ENCODE results near the gene FNBP1. TPM values are rescaled to one million over a fixed set of nuclear protein-coding genes. Genes with fewer than 3 reads are reported as not detected.
A peak's percentile ranks its signal among the peaks of the same experiment; 100 is the strongest.
"Not testable (repeated sequence)": the region's sequence is repeated elsewhere in the genome, so short reads cannot be mapped to it uniquely, and the experiment has no call there.

The FNBP1 gene
- total and polyA plus RNA-seq, 10 of the 15 experiments (the other 5 are each of a cell fraction or from before 2014, with no cell fraction given): 64.5 to 353 (median 179) TPM

DNA sequence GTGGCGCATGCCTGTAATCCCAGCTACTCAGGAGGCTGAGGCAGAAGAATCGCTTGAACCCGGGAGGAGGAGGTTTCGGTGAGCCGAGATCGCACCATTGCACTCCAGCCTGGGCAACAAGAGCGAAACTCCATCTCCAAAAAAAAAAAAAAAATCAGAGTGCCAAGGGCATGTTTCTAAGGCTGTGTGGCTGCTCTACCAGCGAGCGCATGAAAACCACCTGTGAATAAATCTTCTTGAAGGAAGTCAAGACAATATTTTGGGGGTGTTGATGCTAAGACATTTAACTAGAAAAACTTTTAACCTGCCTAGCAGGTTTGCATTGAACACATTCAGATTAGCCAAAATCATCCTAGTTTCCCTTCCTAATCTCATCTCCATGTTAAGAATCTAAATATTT is 62.8 kb downstream of the FNBP1 start:
- ChIA-PET POLR2A (interaction anchor here (1.1 kb wide), 1 partner anchor 47 kb away, joined by 7 read pairs; no protein-coding TSS in a partner anchor), CTCF (interaction anchor here (0.6 to 1.6 kb wide), 4 partner anchors 10 to 121 kb away, joined by 3 to 4 read pairs (median 3); no protein-coding TSS in a partner anchor), SMC1A (ENCODE audit: uncharacterized antibody, unreplicated experiment) (interaction anchor here (2.4 kb wide), 1 partner anchor 22 kb away, joined by 7 read pairs; no protein-coding TSS in a partner anchor)
- H3K4me2 ChIP-seq (ENCODE audit: control insufficient read depth, insufficient read depth); H4K20me1 ChIP-seq (ENCODE audit: control insufficient read depth, insufficient read depth); H3K27me3 ChIP-seq (replicated peaks in 1 of 2; ENCODE audit: control insufficient read depth in 2 of 2, insufficient read depth in 2 of 2, low read length in 1 of 2); RAD21 ChIA-PET (ENCODE audit: unreplicated experiment); in situ Hi-C loops (cut with MboI); ATAC-seq; FAIRE-seq; DNase-seq (ENCODE audit: low read depth, low spot score); H2AFZ ChIP-seq (ENCODE audit: control insufficient read depth, low read depth, low read length); intact Hi-C loops (cut with micrococcal nuclease; ENCODE audit: unreplicated experiment); H3K9ac ChIP-seq (ENCODE audit: control insufficient read depth, insufficient read depth, low read length); BruUV-seq (replicated peaks); H3K9me3 ChIP-seq (replicated peaks; ENCODE audit: control insufficient read depth, insufficient read depth, low read length); H3K27ac ChIP-seq (ENCODE audit: control insufficient read depth, insufficient read depth); H3K4me3 ChIP-seq: not testable (repeated sequence)
- 93% methylated on average over 9 of the region's 9 CpGs for WGBS (ENCODE audit: insufficient coverage, insufficient replicate concordance, low lambda C conversion rate, missing lambda C conversion rate)
- peaks cover 13 to 51% of the 10 kb centered on the region in 2 experiments for H3K36me3 ChIP-seq (ENCODE audit: control insufficient read depth in 2 of 2, insufficient read depth in 2 of 2, low read length in 1 of 2)
- peaks cover 10% of the 10 kb centered on the region for H3K4me1 ChIP-seq (ENCODE audit: control insufficient read depth, insufficient read depth, low read length)
- peaks cover 87% of the 10 kb centered on the region for H3K79me2 ChIP-seq (ENCODE audit: control insufficient read depth, insufficient read depth, low read length)

DNA sequence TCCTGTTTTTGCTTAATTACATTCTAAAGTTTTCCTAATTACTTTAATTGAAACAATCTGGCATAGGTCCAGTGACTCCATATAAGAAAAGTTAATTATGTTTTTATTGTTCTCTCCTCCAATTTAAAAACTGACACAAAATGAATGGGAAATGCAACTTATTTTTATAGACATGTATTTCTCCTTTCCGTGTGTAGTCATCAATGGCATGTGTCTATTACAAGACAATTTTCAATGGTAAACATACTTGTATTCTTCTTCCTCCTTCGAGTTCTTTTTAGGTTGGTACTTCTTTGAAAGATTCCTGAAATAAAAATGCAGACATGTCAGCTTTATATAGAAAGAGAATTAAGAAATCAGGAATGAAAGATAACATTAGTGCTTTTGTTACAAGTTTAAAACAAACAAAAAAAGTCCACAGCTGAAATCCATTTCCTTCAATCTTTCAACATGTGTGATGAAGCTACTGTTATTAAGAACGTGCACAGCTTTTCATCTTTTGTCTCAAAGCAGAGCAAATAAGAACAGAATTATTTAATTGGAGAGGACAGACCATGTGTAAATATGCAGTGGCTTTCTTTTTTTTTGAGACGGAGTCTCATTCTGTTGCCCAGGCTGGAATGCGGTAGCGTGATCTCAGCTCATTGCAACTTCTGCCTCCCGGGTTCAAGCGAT is 63.8 kb downstream of the FNBP1 start:
- H3K4me1 ChIP-seq (ENCODE audit: control insufficient read depth, insufficient read depth, low read length): peaks cover 6% of the 10 kb centered on the region
- no peak for ATAC-seq
- intact Hi-C loops (cut with micrococcal nuclease; ENCODE audit: unreplicated experiment) (no loop called here), in situ Hi-C loops (cut with MboI) (no loop called here)
- no peak overlapping the region for H3K4me2 ChIP-seq (ENCODE audit: control insufficient read depth, insufficient read depth)
- ChIA-PET SMC1A (ENCODE audit: uncharacterized antibody, unreplicated experiment) (interaction anchor here (0.6 to 2.4 kb wide), 5 partner anchors 9 to 26 kb away, joined by 3 to 7 read pairs (median 3); no protein-coding TSS in a partner anchor), POLR2A (interaction anchor here (0.6 to 1.1 kb wide), 2 partner anchors 46 to 55 kb away, joined by 3 to 7 read pairs; no protein-coding TSS in a partner anchor), CTCF (interaction anchor here (0.8 to 1.6 kb wide), 2 partner anchors 8 to 17 kb away, joined by 3 to 4 read pairs; no protein-coding TSS in a partner anchor), RAD21 (ENCODE audit: unreplicated experiment) (no interaction called here)
- no peaks in the 10 kb centered on the region for H3K27me3 ChIP-seq (replicated peaks in 1 of 2; ENCODE audit: control insufficient read depth in 2 of 2, insufficient read depth in 2 of 2, low read length in 1 of 2)
- H3K4me3 ChIP-seq: no peak overlapping the region
- 83% methylated on average over 8 of the region's 8 CpGs for WGBS (ENCODE audit: insufficient coverage, insufficient replicate concordance, low lambda C conversion rate, missing lambda C conversion rate)
- H3K79me2 ChIP-seq (ENCODE audit: control insufficient read depth, insufficient read depth, low read length): peaks cover 85% of the 10 kb centered on the region
- H2AFZ ChIP-seq (ENCODE audit: control insufficient read depth, low read depth, low read length): no peak overlapping the region
- peaks cover 10 to 49% of the 10 kb centered on the region in 2 experiments for H3K36me3 ChIP-seq (ENCODE audit: control insufficient read depth in 2 of 2, insufficient read depth in 2 of 2, low read length in 1 of 2)
- H3K27ac ChIP-seq (ENCODE audit: control insufficient read depth, insufficient read depth): no peak overlapping the region
- H3K9me3 ChIP-seq (replicated peaks; ENCODE audit: control insufficient read depth, insufficient read depth, low read length): no peaks in the 10 kb centered on the region; the same call in 2 of the 3 replicates
- no TSS peak for BruUV-seq (replicated peaks)
- no peak for TF ChIP-seq EED (IDR thresholded peaks at IDR 0.05; ENCODE audit: low read depth)
- TF ChIP-seq, protein P1, sequence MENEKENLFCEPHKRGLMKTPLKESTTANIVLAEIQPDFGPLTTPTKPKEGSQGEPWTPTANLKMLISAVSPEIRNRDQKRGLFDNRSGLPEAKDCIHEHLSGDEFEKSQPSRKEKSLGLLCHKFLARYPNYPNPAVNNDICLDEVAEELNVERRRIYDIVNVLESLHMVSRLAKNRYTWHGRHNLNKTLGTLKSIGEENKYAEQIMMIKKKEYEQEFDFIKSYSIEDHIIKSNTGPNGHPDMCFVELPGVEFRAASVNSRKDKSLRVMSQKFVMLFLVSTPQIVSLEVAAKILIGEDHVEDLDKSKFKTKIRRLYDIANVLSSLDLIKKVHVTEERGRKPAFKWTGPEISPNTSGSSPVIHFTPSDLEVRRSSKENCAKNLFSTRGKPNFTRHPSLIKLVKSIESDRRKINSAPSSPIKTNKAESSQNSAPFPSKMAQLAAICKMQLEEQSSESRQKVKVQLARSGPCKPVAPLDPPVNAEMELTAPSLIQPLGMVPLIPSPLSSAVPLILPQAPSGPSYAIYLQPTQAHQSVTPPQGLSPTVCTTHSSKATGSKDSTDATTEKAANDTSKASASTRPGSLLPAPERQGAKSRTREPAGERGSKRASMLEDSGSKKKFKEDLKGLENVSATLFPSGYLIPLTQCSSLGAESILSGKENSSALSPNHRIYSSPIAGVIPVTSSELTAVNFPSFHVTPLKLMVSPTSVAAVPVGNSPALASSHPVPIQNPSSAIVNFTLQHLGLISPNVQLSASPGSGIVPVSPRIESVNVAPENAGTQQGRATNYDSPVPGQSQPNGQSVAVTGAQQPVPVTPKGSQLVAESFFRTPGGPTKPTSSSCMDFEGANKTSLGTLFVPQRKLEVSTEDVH (IDR thresholded peaks at IDR 0.05; ENCODE audit: low read depth, partially characterized antibody): no peak
- TF ChIP-seq ZBED1 (IDR thresholded peaks at IDR 0.05; ENCODE audit: borderline replicate concordance): 0 out of 2 replicates have a peak, but pooled peaks have one; percentile 10
- no peak overlapping the region for H3K9ac ChIP-seq (ENCODE audit: control insufficient read depth, insufficient read depth, low read length)
- peaks cover 4% of the 10 kb centered on the region; the same call in 1 of the 2 replicates for H4K20me1 ChIP-seq (ENCODE audit: control insufficient read depth, insufficient read depth)
- DNase-seq (ENCODE audit: low read depth, low spot score): no peak
- no peak for FAIRE-seq
